Lung (tissue), 12 donors: Measurements from ENCODE around the gene ZFAND2B. TPM values are rescaled to one million over a fixed set of nuclear protein-coding genes. Genes with fewer than 3 reads are reported as not detected.
"Not testable (repeated sequence)": the region's sequence is repeated elsewhere in the genome, so short reads cannot be mapped to it uniquely, and the experiment has no call there.

Experiments
- ATAC-seq: fragments of 200-7000 bp; cut with Tn5 transposase; one replicate; pipeline ENCODE4 v1.9.1; 2020; ENCODE audit warnings: moderate number of reproducible peaks; ENCODE audit not compliant: insufficient read depth, low FRiP score
- DNase-seq, 3 donors: peaks; one replicate each; pipeline ENCODE4 v3.0.0-alpha.2; 2013 to 2017
- H3K27ac ChIP-seq, 2 donors: one replicate each; pipeline ENCODE4 v1.5.1; 2013; ENCODE audit warnings: mild to moderate bottlenecking in 2 of 2, moderate library complexity in 2 of 2, control low read depth in 1 of 2, inconsistent platforms in 1 of 2, low read depth in 1 of 2, low read length in 1 of 2
- H3K27me3 ChIP-seq, 3 donors: one replicate each; pipeline ENCODE4 v1.5.1; 2013; ENCODE audit warnings: low read length in 2 of 3; ENCODE audit not compliant: control insufficient read depth in 3 of 3, insufficient read depth in 3 of 3
- H3K36me3 ChIP-seq, 4 donors: one replicate each; pipeline ENCODE4 v1.5.1; 2013; ENCODE audit warnings: low read length in 4 of 4, mild to moderate bottlenecking in 1 of 4, moderate library complexity in 1 of 4; ENCODE audit not compliant: control insufficient read depth in 4 of 4, insufficient read depth in 4 of 4
- H3K4me1 ChIP-seq, 5 donors: one replicate each; pipeline ENCODE4 v1.5.1; 2013; ENCODE audit warnings: low read length in 5 of 5, mild to moderate bottlenecking in 2 of 5, moderate library complexity in 1 of 5; ENCODE audit not compliant: control insufficient read depth in 5 of 5, insufficient read depth in 5 of 5
- H3K4me3 ChIP-seq: one replicate; pipeline ENCODE4 v1.5.1; 2013; ENCODE audit warnings: mild to moderate bottlenecking, control low read depth, moderate library complexity
- H3K9ac ChIP-seq, 2 donors: one replicate each; pipeline ENCODE4 v1.5.1; 2013; ENCODE audit warnings: low read length in 2 of 2, control low read depth in 1 of 2; ENCODE audit not compliant: insufficient read depth in 1 of 2
- H3K9me3 ChIP-seq, 4 donors: one replicate each; pipeline ENCODE4 v1.5.1; 2013; ENCODE audit warnings: low read length in 3 of 4, mild to moderate bottlenecking in 1 of 4, moderate library complexity in 1 of 4; ENCODE audit not compliant: control insufficient read depth in 4 of 4, insufficient read depth in 3 of 4
- WGBS, 2 donors: extraction: QIAGEN DNeasy Blood & Tissue Kit; methylation state at CpG; one replicate each; pipeline ENCODE4 v1.1.7; 2013; 5-methylcytosine and 5-hydroxymethylcytosine counted together
- polyA plus RNA-seq, 2 donors: library from polyadenylated mRNA; stranded (reverse); fragments of 200-250 nt; gene quantifications; one replicate each; pipeline ENCODE4 v1.2.1, GENCODE V29; 2013
- total RNA-seq, 2 donors: library from RNA; depleted of rRNA in 1 of 2; stranded (reverse); fragments of >200 nt in 1 of 2; gene quantifications; one replicate each; pipeline ENCODE4 v1.2.1, GENCODE V29; 2014 to 2021
- TF ChIP-seq, protein P1 (sequence below): IDR thresholded peaks from 2 replicates; pipeline ENCODE4 v1.5.1; 2012; ENCODE audit warnings: mild to moderate bottlenecking; ENCODE audit errors: control extremely low read depth, extremely low read depth
- donor health status: control.
- donor health status: control.
- donor health status: Bipolar disorder and iron deficiency.
- donor health status: healthy.
- donor health status: DM: yes; HTN: yes; CAD: no.

Gene ZFAND2B
- total and polyA plus RNA-seq, 4 donors, result 28.2 to 45.1 (median 39.6) TPM

DNA sequence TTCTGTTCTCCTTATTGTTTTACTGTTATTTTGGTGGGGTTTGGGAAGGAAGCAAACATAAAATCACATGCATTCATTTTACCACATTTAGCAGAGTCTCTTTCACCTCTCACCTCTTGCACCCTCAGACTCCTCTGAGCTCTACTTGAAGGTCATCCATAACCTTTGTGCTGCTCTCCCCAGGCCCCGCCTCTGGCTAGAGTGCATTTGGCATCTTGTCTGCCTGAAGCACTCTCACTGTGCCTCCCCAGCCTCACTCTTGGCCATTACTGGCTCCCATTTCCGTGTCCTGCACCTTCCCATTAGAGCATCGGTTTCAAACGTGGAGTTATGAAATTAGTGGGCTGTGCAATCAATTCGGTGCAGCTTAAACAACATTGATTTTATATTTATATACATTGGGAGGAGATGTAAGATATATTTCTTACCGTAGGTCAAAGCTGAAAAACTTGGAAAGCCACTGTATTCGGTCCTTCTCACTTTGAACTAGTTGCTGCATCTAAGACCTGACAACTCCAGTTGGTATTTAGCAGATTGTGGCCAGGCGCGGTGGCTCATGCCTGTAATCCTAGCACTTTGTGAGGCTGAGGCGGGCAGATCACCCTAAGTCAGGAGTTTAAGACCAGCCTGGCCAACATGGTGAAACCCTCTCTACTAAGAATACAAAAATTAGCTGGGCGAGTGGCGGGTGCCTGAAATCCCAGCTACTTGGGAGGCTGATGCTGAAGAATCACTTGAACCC lies 6.9 kb upstream of the ZFAND2B start:
- Histone ChIP-seq H3K4me1 (no peaks in the 10 kb centered on the region), H3K27ac (no peak overlapping the region), H3K27me3 (no peaks in the 10 kb centered on the region), H3K4me3 (no peak overlapping the region), H3K36me3 (no peaks in the 10 kb centered on the region), H3K9ac (no peak overlapping the region), H3K9me3 (no peaks in the 10 kb centered on the region)
- ATAC-seq, result no peak
- no peak for DNase-seq
- WGBS, 2 donors, result 85 to 89% methylated on average over 12 of the region's 12 CpGs
- TF ChIP-seq, protein P1, sequence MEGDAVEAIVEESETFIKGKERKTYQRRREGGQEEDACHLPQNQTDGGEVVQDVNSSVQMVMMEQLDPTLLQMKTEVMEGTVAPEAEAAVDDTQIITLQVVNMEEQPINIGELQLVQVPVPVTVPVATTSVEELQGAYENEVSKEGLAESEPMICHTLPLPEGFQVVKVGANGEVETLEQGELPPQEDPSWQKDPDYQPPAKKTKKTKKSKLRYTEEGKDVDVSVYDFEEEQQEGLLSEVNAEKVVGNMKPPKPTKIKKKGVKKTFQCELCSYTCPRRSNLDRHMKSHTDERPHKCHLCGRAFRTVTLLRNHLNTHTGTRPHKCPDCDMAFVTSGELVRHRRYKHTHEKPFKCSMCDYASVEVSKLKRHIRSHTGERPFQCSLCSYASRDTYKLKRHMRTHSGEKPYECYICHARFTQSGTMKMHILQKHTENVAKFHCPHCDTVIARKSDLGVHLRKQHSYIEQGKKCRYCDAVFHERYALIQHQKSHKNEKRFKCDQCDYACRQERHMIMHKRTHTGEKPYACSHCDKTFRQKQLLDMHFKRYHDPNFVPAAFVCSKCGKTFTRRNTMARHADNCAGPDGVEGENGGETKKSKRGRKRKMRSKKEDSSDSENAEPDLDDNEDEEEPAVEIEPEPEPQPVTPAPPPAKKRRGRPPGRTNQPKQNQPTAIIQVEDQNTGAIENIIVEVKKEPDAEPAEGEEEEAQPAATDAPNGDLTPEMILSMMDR, result no peak

DNA sequence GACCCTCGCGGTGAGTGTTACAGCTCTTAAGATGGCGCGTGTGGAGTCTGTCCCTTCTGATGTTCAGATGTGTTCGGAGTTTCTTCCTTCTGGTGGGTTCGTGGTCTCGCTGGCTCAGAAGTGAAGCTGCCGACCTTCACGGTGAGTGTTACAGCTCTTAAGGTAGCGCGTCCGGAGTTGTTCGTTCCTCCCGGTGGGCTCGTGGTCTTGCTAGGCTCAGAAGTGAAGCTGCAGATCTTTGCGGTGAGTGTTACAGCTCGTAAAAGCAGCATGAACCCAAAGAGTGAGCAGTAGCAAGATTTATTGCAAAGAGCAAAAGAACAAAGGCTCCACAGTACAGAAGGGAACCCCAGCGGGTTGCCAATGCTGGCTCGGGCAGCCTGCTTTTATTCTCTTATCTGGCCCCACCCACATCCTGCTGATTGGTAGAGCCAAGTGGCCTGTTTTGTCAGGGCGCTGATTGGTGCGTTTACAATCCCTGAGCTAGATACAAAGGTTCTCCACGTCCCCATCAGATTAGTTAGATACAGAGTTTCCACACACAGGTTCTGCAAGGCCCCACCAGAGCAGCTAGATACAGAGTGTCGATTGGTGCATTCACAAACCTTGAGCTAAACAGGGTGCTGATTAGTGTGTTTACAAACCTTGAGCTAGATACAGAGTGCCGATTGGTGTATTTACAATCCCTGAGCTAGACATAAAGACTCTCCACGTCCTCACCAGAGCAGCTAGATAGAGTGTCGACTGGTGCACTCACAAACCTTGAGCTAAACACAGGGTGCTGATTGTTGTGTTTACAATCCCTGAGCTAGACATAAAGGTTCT lies 5.9 kb upstream of the ZFAND2B start:
- H3K4me1 ChIP-seq, H3K9ac ChIP-seq, DNase-seq, H3K27ac ChIP-seq, H3K36me3 ChIP-seq, H3K4me3 ChIP-seq, H3K27me3 ChIP-seq, H3K9me3 ChIP-seq, ATAC-seq: not testable (repeated sequence)
- 85 to 86% methylated on average over 24 to 25 of the region's 26 CpGs for WGBS, 2 donors

DNA sequence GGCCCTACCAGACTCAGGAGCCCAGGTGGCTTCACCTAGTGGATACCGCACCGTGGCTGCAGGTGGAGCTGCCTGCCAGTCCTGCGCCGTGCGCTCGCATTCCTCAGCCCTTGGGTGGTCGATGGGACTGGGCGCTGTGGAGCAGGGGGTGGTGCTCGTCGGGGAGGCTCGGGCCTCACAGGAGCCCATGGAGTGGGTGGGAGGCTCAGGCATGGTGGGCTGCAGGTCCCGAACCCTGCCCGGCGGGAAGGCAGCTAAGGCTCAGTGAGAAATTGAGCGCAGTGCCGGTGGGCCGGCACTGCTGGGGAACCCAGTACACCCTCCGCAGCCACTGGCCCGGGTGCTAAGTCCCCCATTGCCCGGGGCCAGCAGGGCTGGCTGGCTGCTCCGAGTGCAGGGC lies 5.3 kb upstream of the ZFAND2B start:
- H3K27ac ChIP-seq, ATAC-seq, DNase-seq, H3K4me3 ChIP-seq, H3K4me1 ChIP-seq, H3K27me3 ChIP-seq, H3K9ac ChIP-seq, H3K36me3 ChIP-seq, H3K9me3 ChIP-seq: not testable (repeated sequence)
- WGBS, 2 donors, result 88% methylated on average over 16 to 21 of the region's 21 CpGs

DNA sequence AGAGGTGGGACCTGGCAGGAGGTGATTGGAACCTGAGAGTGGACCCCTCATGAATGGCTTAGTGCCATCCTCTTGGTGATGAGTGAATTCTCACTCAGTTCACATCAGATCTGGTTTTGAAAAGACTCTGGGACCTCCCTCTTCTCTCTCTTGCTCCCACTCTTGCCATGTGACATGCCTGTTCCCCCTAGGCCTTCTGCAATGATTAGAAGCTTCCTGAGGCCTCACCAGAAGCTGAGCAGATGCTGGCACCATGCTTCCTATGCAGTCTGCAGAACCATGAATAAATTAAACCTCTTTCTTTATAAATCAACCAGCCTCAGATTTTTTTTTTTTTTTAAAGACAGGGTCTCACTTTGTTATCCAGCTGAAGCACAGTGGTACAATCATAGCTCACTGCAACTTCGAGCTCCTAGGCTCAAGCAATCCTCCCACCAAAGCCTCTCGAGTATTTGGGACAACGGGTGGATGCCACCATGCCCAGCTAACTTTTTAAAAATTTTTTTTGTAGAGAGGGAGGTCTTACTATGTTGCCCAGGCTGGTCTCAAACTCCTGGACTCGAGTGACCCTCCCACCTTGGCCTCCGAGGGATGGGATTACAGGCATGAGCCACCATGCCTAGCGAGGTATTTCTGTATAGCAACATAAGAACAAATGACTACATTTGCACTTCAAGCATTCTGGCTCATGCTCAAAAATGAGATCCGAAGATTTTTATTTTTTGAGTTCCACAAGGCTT lies 2.0 kb upstream of the ZFAND2B start:
- TF ChIP-seq, protein P1, result no peak
- no peak for ATAC-seq

More for the DNA sequence above, 2.0 kb upstream of the ZFAND2B start:
- no peak for DNase-seq
- no peak overlapping the region for H3K4me3 ChIP-seq
- peaks cover 0 to 22% (median 12%) of the 10 kb centered on the region in 5 donors for H3K4me1 ChIP-seq
- WGBS, 2 donors, result 91 to 95% methylated on average over 7 of the region's 7 CpGs
- no peak overlapping the region for H3K9ac ChIP-seq
- H3K27ac ChIP-seq, result no peak overlapping the region
- H3K36me3 ChIP-seq, result peaks cover 0 to 12% (median 10%) of the 10 kb centered on the region in 4 donors
- no peaks in the 10 kb centered on the region for H3K9me3 ChIP-seq
- H3K27me3 ChIP-seq, result no peaks in the 10 kb centered on the region
